SK-N-MC (cell line): ENCODE measurements around the gene GALNT18.

Experiments used
- EZH2 ChIP-seq: fragments of 200-600 bp; sonication (generic); IDR thresholded peaks from one replicate; pipeline ENCODE4 v1.6.1; 2017; ENCODE audit warnings: antibody characterized with exemption
- FOXP2 ChIP-seq: optimal IDR thresholded peaks from 2 replicates; pipeline ENCODE3; 2011; ENCODE audit warnings: mild to moderate bottlenecking, moderate library complexity; ENCODE audit not compliant: insufficient read depth; ENCODE audit errors: extremely low read length, control extremely low read depth
- POLR2AphosphoS5 ChIP-seq: IDR thresholded peaks from 2 replicates; pipeline ENCODE4 v1.6.1; 2012; ENCODE audit warnings: mild to moderate bottlenecking, low read depth, low read length, borderline replicate concordance

DNA sequence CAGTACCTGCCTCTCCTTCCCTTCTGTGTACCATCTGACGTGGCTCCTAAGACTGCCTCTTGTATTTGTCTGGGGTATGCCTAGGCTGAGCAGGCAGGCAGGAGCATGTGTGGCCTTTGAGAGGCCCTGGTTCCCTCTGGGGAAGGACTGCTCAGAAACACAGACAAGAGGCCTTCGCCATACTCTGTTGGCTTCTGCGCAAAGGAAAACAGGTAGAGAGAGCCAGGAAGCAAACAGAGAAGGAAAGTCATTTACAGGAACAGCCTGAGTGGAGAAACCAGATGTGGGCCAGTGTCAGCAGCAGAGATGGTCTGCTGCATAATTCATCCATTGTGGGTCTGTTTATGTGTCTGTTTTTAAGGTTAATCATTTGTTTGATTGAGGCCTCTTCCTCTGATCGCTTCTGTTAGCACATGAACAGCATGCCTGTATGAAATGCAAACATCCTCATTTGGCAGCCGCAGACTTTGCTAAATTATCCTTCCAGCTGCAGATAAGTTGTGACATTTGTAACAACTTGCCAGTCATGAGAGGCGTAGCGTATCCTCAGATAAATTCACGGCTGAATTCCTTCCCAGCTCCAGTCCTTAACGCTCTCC, 119.4 kb downstream of the GALNT18 start:
- TF ChIP-seq FOXP2 (no peak), EZH2 (no peak), POLR2AphosphoS5 (no peak)
